ENCODE measurements around the gene CCDC70.
A peak's percentile ranks its signal among the peaks of the same experiment; 100 is the strongest.
"Not testable (repeated sequence)": the region's sequence is repeated elsewhere in the genome, so short reads cannot be mapped to it uniquely, and the experiment has no call there.

Gene CCDC70

DNA sequence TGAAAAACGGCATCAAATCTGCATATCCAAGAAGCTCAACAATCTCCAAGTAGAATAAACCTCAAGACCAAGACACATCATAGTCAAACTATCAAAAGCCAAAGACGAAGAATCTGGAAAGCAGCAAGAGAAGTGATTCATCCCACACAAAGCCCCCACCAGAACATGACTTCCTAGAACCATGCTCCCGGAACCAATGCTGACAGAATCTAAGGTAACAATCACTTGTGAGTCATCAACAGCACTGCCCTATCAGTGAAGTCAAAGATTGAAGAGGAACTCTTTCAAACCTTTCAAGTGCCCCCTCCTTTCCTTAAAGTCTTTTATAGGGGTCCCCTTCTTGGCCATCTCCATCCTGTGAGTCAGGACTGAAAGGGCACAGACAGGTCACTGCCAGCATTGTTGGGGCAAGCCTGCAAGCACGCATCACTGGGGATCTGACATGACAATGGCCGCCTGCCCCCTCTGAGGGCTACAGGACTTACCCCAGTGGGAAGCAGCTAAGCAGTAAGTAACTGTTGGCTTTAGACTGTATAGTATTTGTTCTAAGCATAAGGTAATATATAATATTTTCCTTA, at the start of gene CCDC70:
Gene CCDC70, plus strand, starts transcription at position 247 of the 578 bp plus-strand sequence. CDS start 3,443 bp downstream, outside the sequence.
- no peak for DNase-seq (ENCODE audit: low read depth, low spot score)

- DNase-seq (ENCODE audit: low read depth, low spot score): no peak
These were observed 47.7 kb upstream of the CCDC70 start for GRCh38 chr13:51814071-51814470.

DNA sequence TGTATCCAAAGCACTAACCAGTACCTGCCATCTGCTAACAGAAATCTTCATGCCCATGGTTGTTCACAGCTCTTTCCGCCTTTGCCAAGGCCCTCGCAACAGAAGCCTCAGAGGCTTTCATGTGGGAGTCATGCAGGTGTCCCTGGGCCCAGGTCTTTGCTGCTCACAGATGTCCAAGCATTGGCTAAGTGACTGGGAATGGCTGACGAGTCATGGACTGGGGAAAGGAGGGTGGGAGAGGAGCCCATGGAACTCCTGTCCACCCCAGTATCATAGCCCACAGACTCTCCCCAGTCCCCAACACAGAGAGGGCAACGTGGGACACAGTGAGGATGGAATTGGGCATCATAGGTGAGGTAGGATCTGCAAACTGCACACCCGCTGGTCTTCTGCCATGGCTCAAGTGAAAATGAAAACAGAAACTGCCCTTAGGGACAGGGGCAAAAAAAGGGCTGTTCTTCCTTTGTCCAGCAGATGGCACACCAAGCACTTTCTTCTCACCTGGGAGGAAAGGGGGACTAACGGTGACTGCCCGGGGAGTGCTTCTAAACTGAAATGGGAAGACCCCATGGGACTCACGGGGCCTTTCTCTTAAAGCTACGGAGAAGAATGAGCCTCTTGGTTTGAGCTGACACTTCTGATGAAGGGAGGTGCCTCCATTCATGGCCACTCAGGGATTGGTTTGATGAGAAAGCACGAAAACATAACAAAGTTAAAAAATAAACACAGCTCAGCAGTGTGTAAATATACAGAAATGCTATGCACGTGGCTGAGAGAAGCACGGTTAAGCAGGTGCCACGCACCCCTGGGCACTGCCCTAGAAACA, 46.7 kb upstream of the CCDC70 start:
- peak; percentile 49 for DNase-seq (ENCODE audit: low read depth, low spot score)

- DNase-seq (ENCODE audit: low read depth, low spot score): no peak
These were observed 45.9 kb upstream of the CCDC70 start for GRCh38 chr13:51815848-51816247.

DNA sequence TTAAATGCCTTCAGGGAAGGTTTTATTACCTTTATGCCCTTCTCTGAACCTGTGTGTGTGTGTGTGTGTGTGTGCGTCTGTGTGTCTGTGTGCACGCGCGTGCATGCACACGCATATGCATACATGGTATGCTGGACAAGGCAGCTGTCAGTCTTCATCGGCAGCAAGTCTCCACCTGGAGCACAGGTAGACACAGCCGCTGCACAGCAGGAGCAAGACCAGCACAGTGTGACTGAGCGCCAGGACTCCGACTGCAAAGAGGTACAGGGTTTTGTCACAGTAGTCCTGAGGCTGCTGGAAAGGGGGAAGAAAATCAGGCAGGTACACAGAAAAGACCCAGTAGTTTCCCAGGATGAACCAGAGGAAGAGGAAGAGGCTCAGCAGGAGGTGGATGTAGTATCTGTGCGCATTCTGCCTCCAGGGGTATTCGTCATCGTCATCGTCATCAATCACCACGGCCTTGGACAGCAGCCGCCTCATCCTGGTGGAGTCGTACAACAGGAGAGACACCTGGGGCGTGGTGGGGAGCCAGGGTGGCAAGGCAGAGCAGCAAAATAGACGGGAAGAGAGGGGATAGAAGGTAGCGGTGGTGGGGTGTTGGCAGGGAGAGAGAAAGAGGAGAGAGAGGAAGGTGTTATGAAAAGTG, 45.0 kb upstream of the CCDC70 start:
- no peak for DNase-seq (ENCODE audit: low read depth, low spot score)

GRCh38 chr13:51817717-51818116, 44.1 kb upstream of the CCDC70 start:
- no peak for DNase-seq (ENCODE audit: low read depth, low spot score)

DNA sequence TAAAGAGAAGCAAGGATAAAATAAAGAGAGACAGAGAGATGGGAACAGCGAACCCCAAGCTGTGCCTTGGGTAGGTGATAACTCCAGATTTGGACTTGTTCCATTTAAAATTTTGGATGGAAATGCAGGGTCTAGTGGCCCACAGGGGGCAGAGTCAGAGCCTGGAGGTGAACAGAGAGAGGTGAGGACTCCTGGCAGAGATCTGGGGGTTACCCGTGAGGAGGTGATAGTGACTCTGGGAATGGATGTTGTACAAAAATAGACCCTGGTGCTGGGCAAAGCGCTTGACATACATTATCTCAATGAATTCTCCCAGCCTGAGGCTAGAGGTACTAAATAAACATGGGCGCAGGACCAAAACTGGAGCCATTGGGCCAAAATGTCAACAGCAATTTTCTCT, 43.5 kb upstream of the CCDC70 start:
- DNase-seq (ENCODE audit: low read depth, low spot score): no peak

DNA sequence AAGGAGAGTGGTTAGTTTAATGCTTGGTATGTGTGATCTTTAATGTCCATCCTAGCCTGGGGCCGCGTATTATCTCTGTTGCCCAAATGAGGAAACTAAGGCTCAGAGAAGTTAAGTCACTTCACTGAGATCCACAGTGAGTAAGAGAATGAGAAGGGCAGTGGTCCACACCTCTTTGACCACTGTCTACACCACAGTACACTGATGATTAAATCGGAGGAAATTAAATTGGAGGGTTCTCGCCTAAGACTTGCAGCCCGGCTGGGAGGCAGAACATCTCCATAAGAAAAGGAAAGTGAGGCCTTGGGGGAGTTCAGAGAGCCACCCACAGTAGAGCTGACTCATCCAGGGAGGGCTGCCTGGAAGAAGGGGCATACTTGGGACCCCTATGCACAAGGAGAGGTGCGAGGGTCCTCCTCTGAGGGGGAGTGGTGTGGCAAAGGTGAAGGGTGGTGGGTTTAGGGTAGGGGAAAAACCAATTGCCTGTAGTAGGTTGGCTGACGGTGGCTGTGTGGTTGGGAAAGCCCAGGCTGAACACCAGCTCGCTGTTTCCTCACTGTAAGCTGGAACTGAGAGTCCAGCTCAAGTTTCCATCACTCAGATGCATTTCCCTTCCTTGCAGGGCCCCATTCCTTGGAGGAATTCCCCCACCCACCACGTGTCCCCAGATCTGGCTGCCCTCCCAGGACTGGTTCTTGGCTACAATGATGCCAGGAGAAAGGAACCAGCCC, 42.8 kb upstream of the CCDC70 start:
- peak; percentile 17 for DNase-seq (ENCODE audit: low read depth, low spot score)

GRCh38 chr13:51819544-51819943, 42.2 kb upstream of the CCDC70 start:
- DNase-seq (ENCODE audit: low read depth, low spot score): no peak

DNA sequence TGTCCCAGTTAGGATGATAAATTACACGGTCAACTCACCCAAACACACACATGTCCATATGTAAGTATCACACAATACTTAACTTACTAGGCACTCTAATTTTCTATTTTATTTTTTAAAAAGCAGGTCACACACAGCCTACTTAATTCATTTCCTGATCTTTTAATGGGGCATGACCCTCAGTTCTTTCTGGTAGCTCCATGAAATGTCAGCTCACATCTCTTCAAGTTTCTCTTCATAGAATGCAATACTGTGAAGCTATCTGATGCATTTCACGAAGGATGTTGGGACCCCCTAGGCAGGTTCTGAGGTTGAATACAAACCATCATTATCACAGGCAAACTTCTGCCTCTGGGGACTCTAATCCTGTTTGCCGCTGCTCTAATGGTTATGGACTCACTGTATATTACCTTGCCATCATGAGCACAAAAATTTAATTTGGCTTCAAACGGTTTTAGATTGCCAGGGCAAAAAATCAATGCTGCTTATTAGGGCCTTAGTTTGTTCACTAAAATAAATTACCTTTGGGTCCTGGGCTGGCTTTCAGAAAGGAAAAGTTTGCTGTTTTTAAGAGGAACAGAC, 41.7 kb upstream of the CCDC70 start:
- DNase-seq (ENCODE audit: low read depth, low spot score): no peak

DNA sequence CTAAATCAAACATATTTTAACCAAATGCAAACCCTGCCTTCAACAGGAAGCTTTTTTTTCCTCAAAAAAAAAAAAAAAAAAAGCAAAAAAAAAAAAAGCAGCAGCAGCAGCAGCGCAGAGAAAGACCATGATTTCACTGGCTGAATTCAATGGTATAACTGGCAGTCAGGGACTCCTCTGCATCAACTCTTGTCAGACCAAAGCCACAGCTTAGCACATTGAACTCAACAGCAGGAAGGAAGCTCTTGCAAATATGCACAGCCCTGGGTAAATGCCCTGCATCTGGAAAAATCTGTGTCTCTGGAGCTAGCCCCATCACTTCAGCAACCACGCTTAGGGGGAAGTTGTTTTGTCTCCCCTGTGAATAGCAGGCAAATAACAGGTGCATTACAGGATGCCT, 40.2 kb upstream of the CCDC70 start:
- DNase-seq (ENCODE audit: low read depth, low spot score): no peak

DNA sequence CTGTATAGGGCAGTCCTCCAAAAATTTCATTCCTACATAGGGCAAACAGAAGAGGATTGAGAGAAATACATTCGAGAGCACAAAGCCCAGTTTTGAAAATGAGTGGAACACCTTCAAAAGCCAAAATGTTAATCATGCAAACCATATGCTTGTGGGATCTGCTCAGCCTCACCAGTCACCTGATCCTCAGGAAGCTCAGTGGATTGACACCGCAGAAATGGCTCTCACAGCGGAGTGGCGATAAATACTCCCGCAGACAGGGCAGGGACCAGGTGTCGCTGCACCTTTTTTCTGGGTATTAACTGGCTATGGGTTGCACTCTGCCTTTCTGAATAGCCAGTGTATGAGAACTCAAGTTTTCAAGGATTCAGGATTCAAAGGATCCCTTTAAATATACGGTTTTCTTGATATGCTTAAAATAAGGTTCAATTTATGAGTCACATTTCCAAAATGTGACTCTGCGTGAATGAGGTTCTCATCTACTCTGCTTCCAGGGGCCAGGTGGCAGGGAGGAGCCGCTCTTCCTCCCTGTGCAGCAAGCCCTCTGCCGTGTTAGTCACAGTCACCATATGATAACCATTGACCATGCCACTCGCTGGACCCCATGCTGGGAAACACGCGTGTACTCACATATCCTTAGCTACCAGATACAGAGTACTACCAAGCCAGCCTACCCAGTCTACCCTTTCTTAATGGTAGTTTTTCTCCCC, 39.5 kb upstream of the CCDC70 start:
- no peak for DNase-seq (ENCODE audit: low read depth, low spot score)

DNA sequence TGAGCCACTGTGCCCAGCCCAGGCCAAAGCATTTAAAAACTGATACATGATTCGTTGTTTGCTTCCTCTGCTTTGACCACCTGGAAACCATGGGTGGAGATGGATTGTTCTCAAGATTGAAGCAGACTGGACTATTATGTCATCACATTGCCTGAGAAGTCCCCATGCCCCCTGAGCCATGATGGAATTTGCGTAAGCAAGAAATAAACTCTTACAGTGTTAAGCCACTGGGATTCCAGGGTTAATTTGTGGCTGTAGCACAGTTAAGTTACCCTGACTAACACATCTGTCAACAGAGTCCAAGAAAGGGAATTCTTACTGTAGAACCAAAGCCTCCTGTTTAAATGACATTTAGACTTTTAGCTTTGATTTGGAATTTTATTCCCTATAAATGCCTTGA, 38.4 kb upstream of the CCDC70 start:
- DNase-seq (ENCODE audit: low read depth, low spot score): no peak

DNA sequence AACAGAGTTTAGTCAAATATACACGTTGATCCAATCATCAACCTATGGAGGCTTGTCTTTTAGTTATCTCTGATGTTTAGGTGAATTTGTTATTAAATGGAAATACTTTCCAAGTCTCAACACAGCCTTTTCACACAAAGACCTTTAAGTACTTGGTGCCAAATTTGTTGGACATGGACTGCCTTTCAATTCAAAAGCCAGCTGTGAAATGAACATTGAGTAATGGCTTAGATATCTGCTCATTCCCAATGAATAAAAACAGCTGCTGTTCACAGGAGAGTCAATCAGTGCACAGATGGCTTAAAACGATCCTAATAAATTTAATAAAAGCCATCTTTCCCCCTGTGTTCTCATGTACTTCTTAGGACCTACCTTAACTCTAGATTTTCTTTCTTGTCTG, 37.9 kb upstream of the CCDC70 start:
- no peak for DNase-seq (ENCODE audit: low read depth, low spot score)

DNA sequence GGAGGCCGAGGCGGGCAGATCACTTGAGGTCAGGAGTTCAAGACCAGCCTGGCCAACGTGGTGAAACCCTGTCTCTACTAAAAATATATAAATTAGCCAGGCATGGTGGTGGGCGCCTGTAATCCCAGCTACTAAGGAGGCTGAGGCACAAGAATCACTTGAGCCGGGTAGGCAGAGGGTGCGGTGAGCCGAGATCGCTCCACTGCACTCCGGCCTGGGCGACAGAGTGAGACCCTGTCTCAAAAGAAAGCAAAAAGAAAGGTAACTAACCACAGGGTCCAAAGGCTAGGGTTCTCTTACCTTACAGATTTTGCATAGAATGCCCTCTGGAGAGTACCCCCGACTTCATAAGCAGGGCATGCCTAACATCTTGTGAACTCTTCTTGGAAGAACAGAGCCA, 37.1 kb upstream of the CCDC70 start:
- not testable (repeated sequence) for DNase-seq (ENCODE audit: low read depth, low spot score)

- DNase-seq (ENCODE audit: low read depth, low spot score): no peak
These were observed 36.6 kb upstream of the CCDC70 start for GRCh38 chr13:51825165-51825592.

GRCh38 chr13:51825681-51826254, 36.0 kb upstream of the CCDC70 start:
- no peak for DNase-seq (ENCODE audit: low read depth, low spot score)

GRCh38 chr13:51826606-51827005, 35.2 kb upstream of the CCDC70 start:
- DNase-seq (ENCODE audit: low read depth, low spot score): no peak

GRCh38 chr13:51827254-51827653, 34.5 kb upstream of the CCDC70 start:
- no peak for DNase-seq (ENCODE audit: low read depth, low spot score)

DNA sequence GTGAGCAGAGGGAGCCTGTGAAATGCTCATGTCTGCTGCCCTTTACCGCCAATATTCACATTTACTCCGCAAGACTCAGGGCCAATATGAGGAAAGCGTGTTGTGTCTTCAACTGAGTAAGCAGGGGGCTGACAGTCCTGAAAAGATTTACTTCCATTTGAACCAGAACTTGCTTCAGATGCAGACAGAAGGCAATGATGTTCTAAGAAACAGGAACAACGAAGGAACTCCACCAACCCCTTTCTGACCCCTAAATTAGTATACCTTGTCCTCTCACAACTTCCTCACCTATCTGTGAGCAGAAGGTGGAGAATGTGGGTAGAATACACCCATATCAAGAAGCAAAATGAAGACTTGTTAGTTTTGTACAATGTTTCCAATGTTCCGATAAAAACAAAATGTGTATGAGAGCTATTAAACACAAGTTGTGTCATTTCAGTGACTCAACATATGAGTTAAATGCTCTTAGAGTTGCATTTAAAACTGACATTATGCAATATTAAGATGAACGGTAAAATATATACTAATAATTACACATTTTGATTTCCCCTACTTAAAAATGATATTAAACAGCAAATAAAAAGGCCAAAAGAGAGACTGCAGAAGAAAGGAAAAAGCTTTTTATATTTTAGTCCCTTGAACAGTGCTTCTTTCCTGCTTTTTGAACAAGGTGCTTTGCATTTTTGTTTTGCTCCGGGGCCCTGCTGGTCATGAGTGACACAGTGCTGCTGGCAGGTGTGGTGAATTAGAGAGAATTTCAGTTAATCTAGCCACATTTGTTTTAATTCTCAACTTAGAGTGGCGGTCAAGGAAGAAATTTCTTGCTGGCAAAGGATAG, 32.8 kb upstream of the CCDC70 start:
- no peak for DNase-seq (ENCODE audit: low read depth, low spot score)

Measured in activated naive CD8-positive, alpha-beta T cell treated with anti-CD3 and anti-CD28 coated beads, Interleukin-2, amount 50 U/mL, for 16 hours (primary cell).